HepG2 (cell line): Measurements from ENCODE around the gene SNX21. TPM values are rescaled to one million over a fixed set of nuclear protein-coding genes. Genes with fewer than 3 reads are reported as not detected.
A peak's percentile ranks its signal among the peaks of the same experiment; 100 is the strongest.

ENCODE experiments used
- CREB1 ChIP-seq, 2 experiments: fragments of 450-650 bp in 1 of 2; IDR thresholded peaks; 2 replicates each; pipeline ENCODE4 v1.6.1; 2016 to 2017; ENCODE audit warnings: control low read depth in 1 of 2, mild to moderate bottlenecking in 1 of 2, missing compliant biosample characterization in 1 of 2, missing genetic modification characterization in 1 of 2
- ISL2 ChIP-seq: sonication (generic); formaldehyde crosslinking; IDR thresholded peaks from 2 replicates; pipeline ENCODE4 v1.5.0; 2020; ENCODE audit warnings: missing genetic modification reagents
- KAT2B ChIP-seq: fragments of 150-350 bp; IDR thresholded peaks from 2 replicates; pipeline ENCODE4 v1.6.1; 2014; ENCODE audit warnings: low read depth, low read length, borderline replicate concordance
- MEIS2 ChIP-seq: sonication (generic); formaldehyde crosslinking; IDR thresholded peaks from 2 replicates; pipeline ENCODE4 v1.9.0; 2021; ENCODE audit warnings: mild to moderate bottlenecking, missing genetic modification reagents
- PLRG1 ChIP-seq: fragments of 450-650 bp; conservative IDR thresholded peaks from 2 replicates; pipeline ENCODE4 v1.6.1; 2016
- POGZ ChIP-seq: sonication (generic); formaldehyde crosslinking; IDR thresholded peaks from 2 replicates; pipeline ENCODE4 v1.4.0; 2020; ENCODE audit warnings: mild to moderate bottlenecking, missing genetic modification reagents
- SATB2 ChIP-seq: sonication (generic); formaldehyde crosslinking; IDR thresholded peaks from 2 replicates; pipeline ENCODE4 v1.5.0; 2020; ENCODE audit warnings: missing genetic modification reagents
- SMAD9 ChIP-seq: sonication (generic); formaldehyde crosslinking; IDR thresholded peaks from 2 replicates; pipeline ENCODE4 v1.5.1; 2020; ENCODE audit warnings: mild to moderate bottlenecking, missing genetic modification reagents
- TAF1 ChIP-seq: sonication (generic); formaldehyde crosslinking; IDR thresholded peaks from 2 replicates; pipeline ENCODE4 v1.4.0; 2020; ENCODE audit warnings: missing genetic modification reagents
- XRCC5 ChIP-seq: fragments of 200-400 bp; formaldehyde crosslinking; optimal IDR thresholded peaks from 2 replicates; pipeline ENCODE3; 2017; ENCODE audit warnings: mild to moderate bottlenecking, low read length
- ZNF121 ChIP-seq: sonication (generic); formaldehyde crosslinking; IDR thresholded peaks from 2 replicates; pipeline ENCODE4 v1.5.0; 2020; ENCODE audit warnings: mild to moderate bottlenecking, missing genetic modification reagents
- ZNF232 ChIP-seq: sonication (generic); formaldehyde crosslinking; IDR thresholded peaks from 2 replicates; pipeline ENCODE4 v1.4.0; 2020; ENCODE audit warnings: missing genetic modification reagents, borderline replicate concordance
- ZNF326 ChIP-seq: sonication (generic); formaldehyde crosslinking; IDR thresholded peaks from 2 replicates; pipeline ENCODE4 v1.4.0; 2020; ENCODE audit warnings: missing genetic modification reagents, borderline replicate concordance
- ZNF337 ChIP-seq: sonication (generic); formaldehyde crosslinking; IDR thresholded peaks from 2 replicates; pipeline ENCODE4 v1.5.1; 2020; ENCODE audit warnings: missing genetic modification reagents, low read depth, mild to moderate bottlenecking, borderline replicate concordance
- ZNF343 ChIP-seq: sonication (generic); formaldehyde crosslinking; IDR thresholded peaks from 2 replicates; pipeline ENCODE4 v1.4.0; 2020; ENCODE audit warnings: mild to moderate bottlenecking, missing genetic modification reagents
- ZNF709 ChIP-seq: sonication (generic); formaldehyde crosslinking; IDR thresholded peaks from 2 replicates; pipeline ENCODE4 v1.5.0; 2020; ENCODE audit warnings: mild to moderate bottlenecking, missing genetic modification reagents
- ZNF768 ChIP-seq: sonication (generic); formaldehyde crosslinking; IDR thresholded peaks from 2 replicates; pipeline ENCODE4 v1.4.0; 2020; ENCODE audit warnings: missing genetic modification reagents
- polyA plus RNA-seq, 8 experiments: library from polyadenylated mRNA; depleted of rRNA in 3 of 8; stranded (reverse) in 7 of 8; unstranded in 1 of 8; fragments of >200 nt; fragmentation: Illumina TruSeq in 4 of 8; extraction: Trizol in 4 of 8; gene quantifications; 2 replicates each; pipeline versions ENCODE4 v1.2.1 to v1.2.3, GENCODE V29; 2011 to 2016; ENCODE audit warnings: low read depth in 4 of 8, missing spikeins in 1 of 8, mixed read lengths in 1 of 8; ENCODE audit not compliant: insufficient read depth in 1 of 8
- total RNA-seq, 5 experiments: library from RNA; depleted of rRNA; stranded (reverse); fragments of >200 nt; fragmentation: Illumina TruSeq; extraction: Trizol; gene quantifications; 2 replicates each; pipeline ENCODE4 v1.2.3, GENCODE V29; 2016; ENCODE audit warnings: low read depth in 1 of 5
- TF ChIP-seq, protein P1 (sequence below), 2 experiments: fragments of 450-650 bp in 1 of 2; sonication (generic) in 1 of 2; formaldehyde crosslinking in 1 of 2; IDR thresholded peaks; 2 replicates each; pipeline versions ENCODE4 v1.6.1 to v1.8.0; 2016 to 2022; ENCODE audit warnings: antibody characterized with exemption in 1 of 2, mild to moderate bottlenecking in 1 of 2, missing genetic modification reagents in 1 of 2
- TF ChIP-seq, protein P2 (sequence below): sonication (generic); formaldehyde crosslinking; IDR thresholded peaks from 2 replicates; pipeline ENCODE4 v1.8.0; 2022; ENCODE audit warnings: mild to moderate bottlenecking, missing genetic modification reagents, moderate library complexity

SNX21 gene
- total and polyA plus RNA-seq, 2 of the 13 experiments (the other 11 are each of a cell fraction or from before 2014, with no cell fraction given), result 7.7 to 12.8 TPM

DNA sequence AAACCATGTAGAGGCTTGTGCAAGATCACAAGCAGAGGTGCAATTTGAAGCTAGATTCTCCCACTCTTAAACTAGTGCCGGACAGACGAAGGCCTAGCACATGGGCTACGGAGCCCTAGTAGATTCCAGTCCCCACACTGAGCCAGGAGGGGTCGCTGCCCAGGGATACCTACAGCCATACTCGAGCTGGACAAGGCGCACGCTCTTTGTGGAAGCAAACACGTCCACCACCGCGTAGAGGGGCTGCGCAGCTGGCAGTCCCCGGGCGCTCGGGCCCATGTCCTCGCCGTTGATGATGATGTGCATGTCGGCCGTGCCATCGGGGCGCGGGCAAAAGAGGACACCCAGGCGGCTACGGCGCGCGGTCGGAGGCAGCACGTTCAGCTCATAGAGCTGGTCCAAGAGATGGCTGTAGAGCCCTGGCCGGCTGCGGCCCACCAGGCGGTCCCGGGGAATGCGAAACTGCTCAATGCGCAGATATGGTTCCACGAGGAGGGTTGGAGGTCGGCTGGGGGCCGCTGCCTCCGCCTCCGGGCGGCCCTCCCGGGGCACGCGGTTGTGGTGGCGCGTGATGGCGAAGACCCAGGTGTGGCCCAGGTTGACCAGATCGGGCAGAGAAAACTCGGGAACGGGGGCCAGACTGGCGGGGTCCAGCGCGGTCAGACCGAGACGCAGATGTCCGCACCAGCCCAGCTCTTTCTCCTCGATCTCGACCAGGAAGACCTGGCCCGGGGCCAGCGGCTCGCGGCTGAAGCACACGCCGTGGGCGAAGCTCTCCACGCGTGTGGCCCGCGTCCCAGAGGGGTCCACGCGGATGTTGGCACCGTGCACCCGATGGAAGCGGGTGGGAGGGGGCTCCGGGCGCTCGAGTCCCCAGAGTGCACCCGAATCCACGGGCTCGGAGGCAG is 56.7 kb downstream of the SNX21 start (continued):
- TF ChIP-seq PLRG1 (no peak), ZNF343 (no peak; the same call in 1 of the 2 replicates), XRCC5 (peak; percentile 93), CREB1 (IDR thresholded peaks at IDR 0.05) (no peak), CREB1 (CRISPR knock-in tag; IDR thresholded peaks at IDR 0.05) (no peak), ZNF768 (CRISPR knock-in tag) (peak; percentile 77; the same call in 1 of the 2 replicates), SATB2 (CRISPR knock-in tag) (no peak), ZNF326 (no peak), POGZ (CRISPR knock-in tag) (0 out of 2 replicates have a peak, but pooled peaks have one; percentile 40), KAT2B (no peak), ZNF121 (CRISPR knock-in tag) (peak; percentile 23; the same call in 1 of the 2 replicates), MEIS2 (CRISPR knock-in tag) (peak; percentile 72), ISL2 (no peak), ZNF337 (CRISPR knock-in tag) (no peak; the same call in 1 of the 2 replicates), TAF1 (CRISPR knock-in tag) (peak; percentile 81; the same call in 1 of the 2 replicates), ZNF232 (CRISPR knock-in tag) (peak; percentile 83; the same call in 1 of the 2 replicates), ZNF709 (no peak; the same call in none of the 2 replicates), SMAD9 (CRISPR knock-in tag) (peak; percentile 95; the same call in 1 of the 2 replicates)
- TF ChIP-seq, protein P1, sequence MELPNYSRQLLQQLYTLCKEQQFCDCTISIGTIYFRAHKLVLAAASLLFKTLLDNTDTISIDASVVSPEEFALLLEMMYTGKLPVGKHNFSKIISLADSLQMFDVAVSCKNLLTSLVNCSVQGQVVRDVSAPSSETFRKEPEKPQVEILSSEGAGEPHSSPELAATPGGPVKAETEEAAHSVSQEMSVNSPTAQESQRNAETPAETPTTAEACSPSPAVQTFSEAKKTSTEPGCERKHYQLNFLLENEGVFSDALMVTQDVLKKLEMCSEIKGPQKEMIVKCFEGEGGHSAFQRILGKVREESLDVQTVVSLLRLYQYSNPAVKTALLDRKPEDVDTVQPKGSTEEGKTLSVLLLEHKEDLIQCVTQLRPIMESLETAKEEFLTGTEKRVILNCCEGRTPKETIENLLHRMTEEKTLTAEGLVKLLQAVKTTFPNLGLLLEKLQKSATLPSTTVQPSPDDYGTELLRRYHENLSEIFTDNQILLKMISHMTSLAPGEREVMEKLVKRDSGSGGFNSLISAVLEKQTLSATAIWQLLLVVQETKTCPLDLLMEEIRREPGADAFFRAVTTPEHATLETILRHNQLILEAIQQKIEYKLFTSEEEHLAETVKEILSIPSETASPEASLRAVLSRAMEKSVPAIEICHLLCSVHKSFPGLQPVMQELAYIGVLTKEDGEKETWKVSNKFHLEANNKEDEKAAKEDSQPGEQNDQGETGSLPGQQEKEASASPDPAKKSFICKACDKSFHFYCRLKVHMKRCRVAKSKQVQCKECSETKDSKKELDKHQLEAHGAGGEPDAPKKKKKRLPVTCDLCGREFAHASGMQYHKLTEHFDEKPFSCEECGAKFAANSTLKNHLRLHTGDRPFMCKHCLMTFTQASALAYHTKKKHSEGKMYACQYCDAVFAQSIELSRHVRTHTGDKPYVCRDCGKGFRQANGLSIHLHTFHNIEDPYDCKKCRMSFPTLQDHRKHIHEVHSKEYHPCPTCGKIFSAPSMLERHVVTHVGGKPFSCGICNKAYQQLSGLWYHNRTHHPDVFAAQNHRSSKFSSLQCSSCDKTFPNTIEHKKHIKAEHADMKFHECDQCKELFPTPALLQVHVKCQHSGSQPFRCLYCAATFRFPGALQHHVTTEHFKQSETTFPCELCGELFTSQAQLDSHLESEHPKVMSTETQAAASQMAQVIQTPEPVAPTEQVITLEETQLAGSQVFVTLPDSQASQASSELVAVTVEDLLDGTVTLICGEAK (IDR thresholded peaks at IDR 0.05), result no peak
- TF ChIP-seq, protein P1 (CRISPR knock-in tag; IDR thresholded peaks at IDR 0.05), result no peak; the same call in 1 of the 2 replicates
- TF ChIP-seq, protein P2, sequence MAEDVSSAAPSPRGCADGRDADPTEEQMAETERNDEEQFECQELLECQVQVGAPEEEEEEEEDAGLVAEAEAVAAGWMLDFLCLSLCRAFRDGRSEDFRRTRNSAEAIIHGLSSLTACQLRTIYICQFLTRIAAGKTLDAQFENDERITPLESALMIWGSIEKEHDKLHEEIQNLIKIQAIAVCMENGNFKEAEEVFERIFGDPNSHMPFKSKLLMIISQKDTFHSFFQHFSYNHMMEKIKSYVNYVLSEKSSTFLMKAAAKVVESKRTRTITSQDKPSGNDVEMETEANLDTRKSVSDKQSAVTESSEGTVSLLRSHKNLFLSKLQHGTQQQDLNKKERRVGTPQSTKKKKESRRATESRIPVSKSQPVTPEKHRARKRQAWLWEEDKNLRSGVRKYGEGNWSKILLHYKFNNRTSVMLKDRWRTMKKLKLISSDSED (CRISPR knock-in tag), result no peak
